ENCODE measurements around the gene PRR14. TPM values are rescaled to one million over a fixed set of nuclear protein-coding genes. Genes with fewer than 3 reads are reported as not detected.
A peak's percentile ranks its signal among the peaks of the same experiment; 100 is the strongest.

PRR14 gene
- total and polyA plus RNA-seq, 2 of the 4 experiments (the other 2 are of a cell fraction) = 1.4 to 11.9 TPM

GRCh38 chr16:30677931-30678585 is 27.3 kb downstream of the PRR14 start:
- H3K18ac ChIP-seq (ENCODE audit: low read depth, low read length) = no peak overlapping the region
- H3K4me2 ChIP-seq (ENCODE audit: low read depth, low read length) = no peak overlapping the region
- H3K14ac ChIP-seq (replicated peaks; ENCODE audit: low read depth, low read length) = no peak overlapping the region
- TF ChIP-seq CHD1 (IDR thresholded peaks at IDR 0.05; ENCODE audit: low read depth, low read length) (no peak), CEBPB (IDR thresholded peaks at IDR 0.05; ENCODE audit: low read depth, low read length) (no peak), SMC3 (IDR thresholded peaks at IDR 0.05; ENCODE audit: low read depth, low read length) (no peak), MXI1 (IDR thresholded peaks at IDR 0.05; ENCODE audit: borderline replicate concordance, low read depth, low read length) (no peak), RAD21 (IDR thresholded peaks at IDR 0.05; ENCODE audit: low read length) (no peak), FOS (IDR thresholded peaks at IDR 0.05; ENCODE audit: low read depth, low read length) (no peak), MAFK (IDR thresholded peaks at IDR 0.05; ENCODE audit: low read depth, low read length) (no peak), POLR2A (IDR thresholded peaks at IDR 0.05; ENCODE audit: low read depth, low read length) (no peak), RCOR1 (IDR thresholded peaks at IDR 0.05; ENCODE audit: insufficient replicate concordance, low read length) (no peak), NFE2L2 (IDR thresholded peaks at IDR 0.05; ENCODE audit: low read depth, low read length) (no peak), USF2 (IDR thresholded peaks at IDR 0.05; ENCODE audit: low read depth, low read length) (no peak), RFX5 (IDR thresholded peaks at IDR 0.05; ENCODE audit: low read depth, low read length) (no peak), BHLHE40 (IDR thresholded peaks at IDR 0.05; ENCODE audit: low read depth, low read length) (no peak), ELK1 (IDR thresholded peaks at IDR 0.05; ENCODE audit: borderline replicate concordance, low read depth, low read length) (no peak)
- no peak overlapping the region for H2BK120ac ChIP-seq (ENCODE audit: low read depth, low read length)
- BruUV-seq (replicated peaks) = no TSS peak
- no CpG with 5 or more reads among the region's 11 CpGs for WGBS, 2 experiments (ENCODE audit: extremely low coverage in 2 of 2, insufficient read length in 1 of 2)
- no peak overlapping the region for H2AK5ac ChIP-seq (ENCODE audit: low read depth, low read length)
- peaks cover 2% of the 10 kb centered on the region; the same call in 1 of the 2 replicates for H3K9me1 ChIP-seq (ENCODE audit: insufficient read depth, low read length)
- H3K4me3 ChIP-seq (ENCODE audit: insufficient read depth, low read depth, low read length) = no peak overlapping the region
- H3K79me1 ChIP-seq (ENCODE audit: low read depth in 1 of 2, low read length in 2 of 2) = no peaks in the 10 kb centered on the region
- no peak overlapping the region for H4K91ac ChIP-seq (ENCODE audit: insufficient read depth, low read depth, low read length)
- no peak overlapping the region for H3K23ac ChIP-seq (ENCODE audit: low read depth, low read length)
- no peaks in the 10 kb centered on the region for H3K9me3 ChIP-seq (ENCODE audit: control insufficient read depth, insufficient read depth, low read length)
- H3K9ac ChIP-seq (ENCODE audit: low read depth, low read length) = no peak overlapping the region
- no peak overlapping the region for H3K27ac ChIP-seq (ENCODE audit: insufficient read depth, low read length)
- H3K4ac ChIP-seq (ENCODE audit: low read depth, low read length) = no peak overlapping the region
- no peaks in the 10 kb centered on the region for H3K27me3 ChIP-seq (ENCODE audit: control insufficient read depth, insufficient read depth, low read length)
- ChIA-PET POLR2A (ENCODE audit: unreplicated experiment) (no interaction called here), CTCF (no interaction called here)
- no peak overlapping the region for H4K5ac ChIP-seq (ENCODE audit: low read depth, low read length)
- ATAC-seq (ENCODE audit: low read depth) (no peak), DNase-seq (no peak)
- H2BK15ac ChIP-seq (ENCODE audit: low read depth, low read length) = no peak overlapping the region
- H4K20me1 ChIP-seq (ENCODE audit: insufficient read depth, low read length) = no peaks in the 10 kb centered on the region
- H3K4me1 ChIP-seq (ENCODE audit: control insufficient read depth, insufficient read depth, low read length) = no peaks in the 10 kb centered on the region
- H2AK9ac ChIP-seq (replicated peaks; ENCODE audit: low read depth, low read length, poor library complexity) = no peak overlapping the region
- H3K56ac ChIP-seq (ENCODE audit: extremely low read depth, insufficient read depth, low read length) = no peak overlapping the region
- no peaks in the 10 kb centered on the region for H3K36me3 ChIP-seq (ENCODE audit: control insufficient read depth, insufficient read depth, low read length)
- dilution Hi-C loops (cut with HindIII; ENCODE audit: low sequenced_read_pairs, unreplicated experiment) = no loop called here
- no peak overlapping the region for H4K8ac ChIP-seq (ENCODE audit: low read depth in 2 of 2, low read length in 2 of 2)
- no peak overlapping the region for H2BK5ac ChIP-seq (ENCODE audit: low read depth, low read length, poor library complexity, severe bottlenecking)
- H2BK20ac ChIP-seq (ENCODE audit: low read depth, low read length) = no peak overlapping the region
- intact Hi-C loops (cut with micrococcal nuclease) = no loop called here
- in situ Hi-C loops (cut with MboI; ENCODE audit: low sequenced_read_pairs) = no loop called here
- H2AFZ ChIP-seq (replicated peaks; ENCODE audit: low read length, poor library complexity) = peak overlapping the region; percentile 23
